PFSK-1 (cell line): ENCODE measurements around the gene UBE3B.

ENCODE experiments used
- FOXP2 ChIP-seq: optimal IDR thresholded peaks from 2 replicates; pipeline ENCODE3; 2011; ENCODE audit warnings: borderline replicate concordance, control low read depth, inconsistent platforms; ENCODE audit not compliant: insufficient read depth; ENCODE audit errors: extremely low read length, extremely low read depth
- POLR2AphosphoS5 ChIP-seq: IDR thresholded peaks from 2 replicates; pipeline ENCODE4 v1.6.1; 2012; ENCODE audit warnings: low read depth, mild to moderate bottlenecking, control low read depth, low read length, moderate library complexity
- SIN3A ChIP-seq: IDR thresholded peaks from 2 replicates; pipeline ENCODE4 v1.6.1; 2012; ENCODE audit warnings: mild to moderate bottlenecking, low read length, moderate library complexity, borderline replicate concordance; ENCODE audit not compliant: insufficient read depth
- TAF1 ChIP-seq: IDR thresholded peaks from 2 replicates; pipeline ENCODE4 v1.6.1; 2012; ENCODE audit warnings: low read length, control low read depth, borderline replicate concordance; ENCODE audit not compliant: insufficient read depth
- TF ChIP-seq, protein P1 (sequence below), 2 experiments: IDR thresholded peaks; 2 replicates each; pipeline versions ENCODE4 v1.6.1 to v1.8.0; 2011 to 2012; ENCODE audit warnings: low read depth in 2 of 2, low read length in 2 of 2, control low read depth in 1 of 2, inconsistent platforms in 1 of 2, mild to moderate bottlenecking in 1 of 2, moderate library complexity in 1 of 2; ENCODE audit not compliant: insufficient read depth in 1 of 2

UBE3B gene

DNA sequence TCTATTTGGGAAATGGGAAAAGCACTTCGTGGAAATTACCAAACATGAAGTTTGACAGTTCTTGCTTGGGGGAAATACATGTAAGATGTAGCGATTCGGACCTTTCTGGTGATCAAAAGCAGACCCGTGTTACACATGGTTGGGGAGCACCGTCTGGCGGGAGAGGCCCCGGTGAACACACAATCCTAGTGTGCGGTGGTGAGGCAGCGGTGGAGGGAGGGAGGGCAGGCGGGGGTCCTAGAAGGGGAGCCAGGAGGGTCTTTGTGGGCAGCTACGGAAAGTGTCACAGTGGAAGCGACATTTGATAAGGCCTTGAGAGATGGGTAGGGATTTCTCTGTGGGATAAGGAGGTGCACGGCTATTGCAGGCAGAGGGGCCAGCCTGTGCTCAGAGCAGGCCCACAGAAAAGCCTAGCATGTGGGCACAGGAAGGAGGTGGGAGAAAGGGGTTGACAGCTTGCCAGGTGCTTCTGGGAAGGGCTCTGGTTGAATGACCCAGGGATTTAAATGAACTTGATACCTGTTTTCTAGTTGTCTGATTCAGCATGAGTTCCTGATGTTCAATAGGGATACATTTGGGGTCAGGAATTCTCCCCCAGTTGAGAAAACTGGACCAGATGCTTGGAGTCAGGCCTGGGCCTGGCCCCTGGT is 103.4 kb downstream of the UBE3B start:
- TF ChIP-seq TAF1: no peak
- no peak for TF ChIP-seq POLR2AphosphoS5
- TF ChIP-seq, protein P1, sequence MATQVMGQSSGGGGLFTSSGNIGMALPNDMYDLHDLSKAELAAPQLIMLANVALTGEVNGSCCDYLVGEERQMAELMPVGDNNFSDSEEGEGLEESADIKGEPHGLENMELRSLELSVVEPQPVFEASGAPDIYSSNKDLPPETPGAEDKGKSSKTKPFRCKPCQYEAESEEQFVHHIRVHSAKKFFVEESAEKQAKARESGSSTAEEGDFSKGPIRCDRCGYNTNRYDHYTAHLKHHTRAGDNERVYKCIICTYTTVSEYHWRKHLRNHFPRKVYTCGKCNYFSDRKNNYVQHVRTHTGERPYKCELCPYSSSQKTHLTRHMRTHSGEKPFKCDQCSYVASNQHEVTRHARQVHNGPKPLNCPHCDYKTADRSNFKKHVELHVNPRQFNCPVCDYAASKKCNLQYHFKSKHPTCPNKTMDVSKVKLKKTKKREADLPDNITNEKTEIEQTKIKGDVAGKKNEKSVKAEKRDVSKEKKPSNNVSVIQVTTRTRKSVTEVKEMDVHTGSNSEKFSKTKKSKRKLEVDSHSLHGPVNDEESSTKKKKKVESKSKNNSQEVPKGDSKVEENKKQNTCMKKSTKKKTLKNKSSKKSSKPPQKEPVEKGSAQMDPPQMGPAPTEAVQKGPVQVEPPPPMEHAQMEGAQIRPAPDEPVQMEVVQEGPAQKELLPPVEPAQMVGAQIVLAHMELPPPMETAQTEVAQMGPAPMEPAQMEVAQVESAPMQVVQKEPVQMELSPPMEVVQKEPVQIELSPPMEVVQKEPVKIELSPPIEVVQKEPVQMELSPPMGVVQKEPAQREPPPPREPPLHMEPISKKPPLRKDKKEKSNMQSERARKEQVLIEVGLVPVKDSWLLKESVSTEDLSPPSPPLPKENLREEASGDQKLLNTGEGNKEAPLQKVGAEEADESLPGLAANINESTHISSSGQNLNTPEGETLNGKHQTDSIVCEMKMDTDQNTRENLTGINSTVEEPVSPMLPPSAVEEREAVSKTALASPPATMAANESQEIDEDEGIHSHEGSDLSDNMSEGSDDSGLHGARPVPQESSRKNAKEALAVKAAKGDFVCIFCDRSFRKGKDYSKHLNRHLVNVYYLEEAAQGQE (IDR thresholded peaks at IDR 0.05; ENCODE audit: insufficient read depth in 1 of 2, low read depth in 2 of 2, low read length in 2 of 2): no peak
- no peak for TF ChIP-seq FOXP2
- TF ChIP-seq SIN3A: no peak

DNA sequence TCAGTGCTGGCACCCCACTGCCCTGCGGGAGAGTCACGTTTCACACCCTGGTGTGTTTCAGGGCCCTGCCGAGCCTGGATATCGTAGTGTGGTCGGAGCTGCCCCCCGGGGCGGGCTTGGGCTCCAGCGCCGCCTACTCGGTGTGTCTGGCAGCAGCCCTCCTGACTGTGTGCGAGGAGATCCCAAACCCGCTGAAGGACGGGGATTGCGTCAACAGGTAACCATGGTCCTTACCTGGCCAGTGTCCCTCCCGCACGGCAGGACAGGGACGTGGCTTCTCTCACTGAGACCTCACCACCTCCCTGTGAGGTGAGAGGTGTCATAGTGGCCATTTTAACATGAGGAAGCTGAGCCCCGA is 103.9 kb downstream of the UBE3B start:
- TF ChIP-seq FOXP2 (no peak), SIN3A (no peak), TAF1 (no peak), POLR2AphosphoS5 (no peak)
- TF ChIP-seq, protein P1 (IDR thresholded peaks at IDR 0.05; ENCODE audit: insufficient read depth in 1 of 2, low read depth in 2 of 2, low read length in 2 of 2): no peak

- TF ChIP-seq, protein P1 (IDR thresholded peaks at IDR 0.05; ENCODE audit: insufficient read depth in 1 of 2, low read depth in 2 of 2, low read length in 2 of 2): no peak
- TF ChIP-seq POLR2AphosphoS5: no peak
- no peak for TF ChIP-seq TAF1
- no peak for TF ChIP-seq SIN3A
- TF ChIP-seq FOXP2: no peak
Observed at GRCh38 chr12:109581856-109582255, 104.4 kb downstream of the UBE3B start.

DNA sequence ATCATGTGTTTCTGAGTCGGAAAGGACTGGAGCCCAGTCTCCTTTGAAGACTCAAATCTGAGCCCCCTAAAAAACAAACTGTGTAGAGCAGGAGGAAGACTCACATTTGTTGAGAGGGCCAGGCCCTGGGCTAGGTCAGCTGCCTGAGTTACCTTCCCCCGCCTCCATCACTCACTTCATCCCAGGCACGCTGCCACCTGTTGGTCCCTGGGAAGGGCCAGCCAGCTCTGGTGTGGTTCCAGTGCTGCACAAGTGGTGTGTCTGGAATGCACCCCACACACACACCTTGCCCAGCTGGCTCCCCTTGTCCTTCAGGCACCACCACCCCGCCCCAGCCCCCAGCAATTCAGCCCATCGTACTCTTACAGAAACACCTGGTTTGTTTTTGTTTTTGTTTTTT is 105.2 kb downstream of the UBE3B start:
- TF ChIP-seq SIN3A (no peak), FOXP2 (no peak), TAF1 (no peak), POLR2AphosphoS5 (no peak)
- TF ChIP-seq, protein P1 (IDR thresholded peaks at IDR 0.05; ENCODE audit: insufficient read depth in 1 of 2, low read depth in 2 of 2, low read length in 2 of 2): no peak
